K562 (cell line): ENCODE results near the gene SEC23IP. TPM values are rescaled to one million over a fixed set of nuclear protein-coding genes. Genes with fewer than 3 reads are reported as not detected.
A peak's percentile ranks its signal among the peaks of the same experiment; 100 is the strongest.
"Not testable (repeated sequence)": the region's sequence is repeated elsewhere in the genome, so short reads cannot be mapped to it uniquely, and the experiment has no call there.

Experiments
- ATAC-seq: fragments of 200-7000 bp; cut with Tn5 transposase; 3 replicates; pipeline ENCODE4 v1.9.1; 2020; ENCODE audit warnings: moderate library complexity
- BruUV-seq: library from RNA; stranded (reverse); fragments of 400-500 nt; replicated peaks from 2 replicates; lab custom pipeline; 2021; lab: Mats Ljungman, UMichigan
- CTCF ChIA-PET: fragments of 300-600 bp; formaldehyde crosslinking; extraction: SDS; loops from one replicate; lab custom pipeline; 2021; ENCODE audit warnings: low intra/inter-chr PET ratio; lab: Yijun Ruan, JAX
- POLR2A ChIA-PET: fragments of 300-600, 350-650 bp; sonication (Branson Sonifier 250); formaldehyde crosslinking; extraction: SDS; loops from one replicate; lab custom pipeline; 2021; ENCODE audit warnings: antibody characterized with exemption, inconsistent platforms; lab: Yijun Ruan, JAX
- DNase-seq, 4 experiments: peaks; one replicate each; pipeline versions ENCODE4 v3.0.0 to v3.0.0-alpha.2; 2011 to 2018; ENCODE audit warnings: low spot score in 3 of 4, mixed read lengths in 3 of 4; ENCODE audit errors: extremely low read depth in 1 of 4
- FAIRE-seq: peaks from 2 replicates; lab custom pipeline; 2011; peaks lifted over from hg19 to GRCh38; lab: Jason Lieb, UNC
- H2AFZ ChIP-seq: 2 replicates; pipeline ENCODE4 v1.6.0; 2011; ENCODE audit warnings: low read depth, low read length, control low read depth, inconsistent platforms
- H3K27ac ChIP-seq: fragments of 200-600 bp; 3 replicates; pipeline ENCODE4 v1.8.0; 2011; ENCODE audit warnings: low read depth, mild to moderate bottlenecking, control low read depth, inconsistent platforms, low read length, moderate library complexity, mixed read lengths; ENCODE audit errors: extremely low read depth
- H3K27me3 ChIP-seq, 2 experiments: fragments of 300-600 bp in 1 of 2; 2 replicates in 1 of 2; 3 replicates in 1 of 2; pipeline versions ENCODE4 v1.6.0 to v1.8.0; 2011; ENCODE audit warnings: inconsistent platforms in 2 of 2, low read length in 2 of 2, mild to moderate bottlenecking in 1 of 2, mixed read lengths in 1 of 2, moderate library complexity in 1 of 2; ENCODE audit not compliant: control insufficient read depth in 2 of 2, insufficient read depth in 2 of 2
- H3K36me3 ChIP-seq: fragments of 300-600 bp; 3 replicates; pipeline ENCODE4 v1.8.0; 2011; ENCODE audit warnings: mild to moderate bottlenecking, low read length, inconsistent platforms; ENCODE audit not compliant: control insufficient read depth, insufficient read depth
- H3K4me1 ChIP-seq, 2 experiments: fragments of 200-600 bp in 1 of 2; replicated peaks in 1 of 2; 2 replicates in 1 of 2; 3 replicates in 1 of 2; pipeline versions ENCODE4 v1.5.1 to v1.8.0; 2011; ENCODE audit warnings: inconsistent platforms in 2 of 2, low read length in 2 of 2, mild to moderate bottlenecking in 1 of 2, mixed read lengths in 1 of 2, moderate library complexity in 1 of 2; ENCODE audit not compliant: control insufficient read depth in 2 of 2, insufficient read depth in 2 of 2
- H3K4me2 ChIP-seq: 2 replicates; pipeline ENCODE4 v1.6.1; 2011; ENCODE audit warnings: low read length, control low read depth, inconsistent platforms, mixed read lengths; ENCODE audit not compliant: insufficient read depth
- H3K4me3 ChIP-seq: fragments of 200-600 bp; sonication (generic), shearing (Covaris generic); 2 replicates; pipeline ENCODE4 v1.5.1; 2016; ENCODE audit warnings: control low read depth, inconsistent platforms
- H3K79me2 ChIP-seq: fragments of 200-600 bp; 3 replicates; pipeline ENCODE4 v1.8.0; 2011; ENCODE audit warnings: low read length, inconsistent platforms; ENCODE audit not compliant: control insufficient read depth, insufficient read depth
- H3K9ac ChIP-seq, 2 experiments: 2 replicates each; pipeline versions ENCODE4 v1.6.0 to v1.6.1; 2011; ENCODE audit warnings: low read depth in 2 of 2, low read length in 2 of 2, control low read depth in 1 of 2, inconsistent platforms in 1 of 2, mild to moderate bottlenecking in 1 of 2, mixed read lengths in 1 of 2; ENCODE audit not compliant: insufficient read depth in 1 of 2
- H3K9me1 ChIP-seq: one replicate; pipeline ENCODE4 v1.6.0; 2011; ENCODE audit warnings: inconsistent platforms, mild to moderate bottlenecking, low read length, moderate library complexity; ENCODE audit not compliant: control insufficient read depth, insufficient read depth
- H3K9me3 ChIP-seq: replicated peaks from 2 replicates; pipeline ENCODE4 v1.5.1; 2011; ENCODE audit warnings: low read depth, low read length, inconsistent platforms; ENCODE audit not compliant: control insufficient read depth, insufficient read depth
- H4K20me1 ChIP-seq: replicated peaks from 2 replicates; pipeline ENCODE4 v1.6.1; 2011; ENCODE audit warnings: low read length, inconsistent platforms, mixed read lengths; ENCODE audit not compliant: control insufficient read depth, insufficient read depth
- ETV1 ChIP-seq: fragments of 450-650 bp; conservative IDR thresholded peaks from 2 replicates; pipeline ENCODE4 v1.6.1; 2016; ENCODE audit warnings: missing genetic modification characterization, control low read depth, low read depth, missing compliant biosample characterization
- PHF21A ChIP-seq: fragments of 450-650 bp; IDR thresholded peaks from 2 replicates; pipeline ENCODE4 v1.6.1; 2017; ENCODE audit warnings: low read depth, borderline replicate concordance
- SAFB ChIP-seq: fragments of 200-400 bp; formaldehyde crosslinking; IDR thresholded peaks from 2 replicates; pipeline ENCODE4 v1.6.1; 2017; ENCODE audit warnings: low read depth, low read length, borderline replicate concordance
- WGBS: fragments of 100-300 bp; shearing (Covaris generic); methylation state at CpG from one replicate; pipeline ENCODE4 v1.1.6; 2016; ENCODE audit warnings: low coverage, mixed read lengths; ENCODE audit not compliant: insufficient coverage; ENCODE audit errors: missing lambda C conversion rate; 5-methylcytosine and 5-hydroxymethylcytosine counted together
- in situ Hi-C: fragments of 300-500 bp; cut with MboI; formaldehyde crosslinking; loops from 4 replicates; pipeline ENCODE4 v1.15.0; 2018; ENCODE audit warnings: inconsistent platforms, mixed read lengths
- intact Hi-C: fragments of 100-400 bp; cut with micrococcal nuclease; formaldehyde crosslinking; loops from 2 replicates; pipeline ENCODE4 v1.14.2; 2022
- polyA plus RNA-seq, 8 experiments: library from polyadenylated mRNA; depleted of rRNA in 4 of 8; stranded (reverse) in 5 of 8; unstranded in 3 of 8; fragments of >200 nt; fragmentation: Nextera tagmentation in 2 of 8; fragmentation: Illumina TruSeq in 1 of 8; extraction: Ambion mirVana in 2 of 8; extraction: Trizol in 1 of 8; gene quantifications; 2 replicates each; pipeline versions ENCODE4 v1.2.1 to v1.2.3, GENCODE V29; 2011 to 2014; ENCODE audit warnings: inconsistent platforms in 1 of 8, missing spikeins in 1 of 8
- total RNA-seq, 7 experiments: library from RNA; depleted of rRNA in 6 of 7; stranded (reverse); fragments of >200 nt in 6 of 7; fragmentation: Illumina TruSeq in 2 of 7; extraction: Trizol in 2 of 7; gene quantifications; 2 replicates each; pipeline versions ENCODE4 v1.2.1 to v1.2.3, GENCODE V29; 2011 to 2021; ENCODE audit warnings: low replicate concordance in 1 of 7
- TF ChIP-seq, protein P1 (sequence below): fragments of 450-650 bp; IDR thresholded peaks from 2 replicates; pipeline ENCODE4 v1.6.1; 2016; ENCODE audit warnings: antibody characterized with exemption
- TF ChIP-seq, protein P2 (sequence below), 2 experiments: IDR thresholded peaks; 2 replicates each; pipeline ENCODE4 v1.6.1; 2011; ENCODE audit warnings: borderline replicate concordance in 1 of 2, control low read depth in 1 of 2, low read depth in 1 of 2, low read length in 1 of 2, mild to moderate bottlenecking in 1 of 2, mixed read lengths in 1 of 2, moderate library complexity in 1 of 2; ENCODE audit not compliant: insufficient read depth in 1 of 2, insufficient read length in 1 of 2, poor library complexity in 1 of 2, severe bottlenecking in 1 of 2; ENCODE audit errors: extremely low read depth in 1 of 2
- TF ChIP-seq, protein P3 (sequence below): sonication (generic); formaldehyde crosslinking; IDR thresholded peaks from 2 replicates; pipeline ENCODE4 v1.8.1; 2023; ENCODE audit warnings: mild to moderate bottlenecking, missing genetic modification reagents, moderate library complexity
- TF ChIP-seq, protein P4 (sequence below): sonication (generic); formaldehyde crosslinking; IDR thresholded peaks from 2 replicates; pipeline ENCODE4 v1.9.0; 2022; ENCODE audit warnings: mild to moderate bottlenecking, missing genetic modification reagents

SEC23IP gene
- total and polyA plus RNA-seq, 9 of the 15 experiments (the other 6 are each of a cell fraction or from before 2014, with no cell fraction given) = 15.8 to 38.4 (median 22.5) TPM

DNA sequence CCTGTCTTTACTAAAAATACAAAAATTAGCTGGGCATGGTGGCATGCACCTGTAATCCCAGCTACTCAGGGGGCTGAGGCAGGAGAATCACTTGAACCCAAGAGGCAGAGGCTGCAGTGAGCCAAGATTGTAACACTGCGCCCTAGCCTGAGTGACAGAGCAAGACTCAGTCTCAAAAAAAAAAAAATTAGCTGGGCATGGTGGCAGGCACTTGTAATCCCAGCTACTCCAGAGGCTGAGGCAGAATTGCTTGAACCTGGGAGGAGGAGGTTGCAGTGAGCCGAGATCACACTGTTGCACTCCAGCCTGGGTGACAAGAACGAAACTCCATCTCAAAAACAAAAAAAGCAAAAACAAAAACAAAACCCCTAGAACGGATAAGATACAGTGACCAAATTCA lies 23.1 kb upstream of the SEC23IP start:
- BruUV-seq, ATAC-seq, H3K36me3 ChIP-seq, FAIRE-seq, H3K27ac ChIP-seq, DNase-seq, H3K9me1 ChIP-seq, H3K4me3 ChIP-seq, H4K20me1 ChIP-seq, H3K9me3 ChIP-seq, H3K4me2 ChIP-seq, H3K27me3 ChIP-seq, CTCF ChIA-PET, H2AFZ ChIP-seq, H3K9ac ChIP-seq: not testable (repeated sequence)
- peaks cover 82% of the 10 kb centered on the region for H3K79me2 ChIP-seq
- peaks cover 10% of the 10 kb centered on the region in 2 experiments; a peak in 4 of 5 replicates for H3K4me1 ChIP-seq
- intact Hi-C loops (loop anchor here (5.0 kb wide), 1 partner anchor 272 kb away; the partner anchor contains the start of gene TIAL1), in situ Hi-C loops (loop anchor here (10.0 kb wide), 1 partner anchor 265 kb away; no protein-coding TSS in a partner anchor)
- WGBS = 38% methylated on average over 1 of the region's 4 CpGs
- POLR2A ChIA-PET = interaction anchor here (0.7 to 1.6 kb wide), 3 partner anchors 10 to 211 kb away, joined by 3 to 5 read pairs (median 3); no protein-coding TSS in a partner anchor

DNA sequence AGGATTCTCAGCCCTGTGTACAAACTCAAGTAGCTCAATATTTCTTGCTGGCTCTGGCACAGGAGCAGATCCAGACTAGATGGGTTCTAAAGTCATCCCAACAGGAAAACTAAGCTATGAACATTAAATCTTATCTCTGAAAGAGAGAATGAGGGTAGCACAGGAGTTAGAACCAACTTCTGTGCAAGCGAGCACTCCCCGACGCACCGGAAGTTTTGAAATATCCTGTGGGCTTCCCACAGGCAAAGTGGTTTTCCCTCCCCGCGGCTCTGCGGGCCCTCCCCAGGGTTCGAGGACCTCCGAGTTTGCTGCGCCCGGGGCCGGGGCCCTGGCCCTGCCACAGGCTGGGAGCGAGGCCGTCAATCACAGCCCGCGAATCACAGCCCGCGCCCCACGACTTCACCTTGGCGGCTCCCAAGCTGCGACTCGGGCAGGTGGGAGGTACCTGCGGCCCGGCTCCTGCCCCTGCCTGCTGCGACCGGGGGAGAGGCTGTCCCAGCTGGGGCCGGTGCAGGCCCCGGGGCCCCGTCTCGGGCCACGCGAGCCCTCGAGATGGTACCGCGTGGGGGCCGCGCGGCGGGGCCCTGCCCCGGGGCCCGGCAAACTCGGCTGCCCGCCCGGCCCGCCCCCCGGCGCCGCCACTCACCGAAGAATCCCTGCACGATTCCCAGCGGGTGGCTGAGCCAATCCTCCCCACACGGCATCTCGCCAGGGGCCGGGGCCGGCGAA lies 20.5 kb upstream of the SEC23IP start:
- Histone ChIP-seq H3K27me3 (no peaks in the 10 kb centered on the region), H3K36me3 (peaks cover 2% of the 10 kb centered on the region; the same call in 1 of the 3 replicates), H3K4me1 (peaks cover 10% of the 10 kb centered on the region in 2 experiments; a peak in 4 of 5 replicates), H3K9ac (peak overlapping the region; percentile 65 to 94), H3K79me2 (peaks cover 56% of the 10 kb centered on the region), H3K27ac (peak overlapping the region; percentile 64; the same call in 2 of the 3 replicates), H3K4me3 (peak overlapping the region; percentile 77), H3K4me2 (peak overlapping the region; percentile 79), H3K9me1 (no peaks in the 10 kb centered on the region), H3K9me3 (no peaks in the 10 kb centered on the region), H4K20me1 (peaks cover 8% of the 10 kb centered on the region), H2AFZ (peak overlapping the region; percentile 26)
- 0% methylated on average over 5 of the region's 56 CpGs for WGBS
- DNase-seq (peak in 2 of 4 experiments; percentile 14 to 29), ATAC-seq (peak; percentile 30), FAIRE-seq (no peak)
- in situ Hi-C loops (no loop called here), intact Hi-C loops (loop anchor here (2.0 kb wide), 1 partner anchor 21 kb away; the partner anchor contains the start of gene SEC23IP)
- ChIA-PET POLR2A (interaction anchor here (0.6 to 2.2 kb wide), 11 partner anchors 8 to 216 kb away, joined by 3 to 11 read pairs (median 5); partner anchors contain the start of gene SEC23IP), CTCF (no interaction called here)
- BruUV-seq = no TSS peak
- TF ChIP-seq SAFB (peak; percentile 61), PHF21A (peak; percentile 80), ETV1 (tag) (peak; percentile 52)
- TF ChIP-seq, protein P1, sequence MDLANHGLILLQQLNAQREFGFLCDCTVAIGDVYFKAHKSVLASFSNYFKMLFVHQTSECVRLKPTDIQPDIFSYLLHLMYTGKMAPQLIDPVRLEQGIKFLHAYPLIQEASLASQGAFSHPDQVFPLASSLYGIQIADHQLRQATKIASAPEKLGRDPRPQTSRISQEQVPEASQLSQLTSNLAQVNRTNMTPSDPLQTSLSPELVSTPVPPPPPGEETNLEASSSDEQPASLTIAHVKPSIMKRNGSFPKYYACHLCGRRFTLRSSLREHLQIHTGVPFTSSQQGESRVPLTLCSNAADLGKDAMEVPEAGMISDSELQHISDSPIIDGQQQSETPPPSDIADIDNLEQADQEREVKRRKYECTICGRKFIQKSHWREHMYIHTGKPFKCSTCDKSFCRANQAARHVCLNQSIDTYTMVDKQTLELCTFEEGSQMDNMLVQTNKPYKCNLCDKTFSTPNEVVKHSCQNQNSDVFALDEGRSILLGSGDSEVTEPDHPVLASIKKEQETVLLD = no peak
- TF ChIP-seq, protein P2, sequence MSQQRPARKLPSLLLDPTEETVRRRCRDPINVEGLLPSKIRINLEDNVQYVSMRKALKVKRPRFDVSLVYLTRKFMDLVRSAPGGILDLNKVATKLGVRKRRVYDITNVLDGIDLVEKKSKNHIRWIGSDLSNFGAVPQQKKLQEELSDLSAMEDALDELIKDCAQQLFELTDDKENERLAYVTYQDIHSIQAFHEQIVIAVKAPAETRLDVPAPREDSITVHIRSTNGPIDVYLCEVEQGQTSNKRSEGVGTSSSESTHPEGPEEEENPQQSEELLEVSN (IDR thresholded peaks at IDR 0.05; ENCODE audit: borderline replicate concordance in 1 of 2, extremely low read depth in 1 of 2, insufficient read depth in 1 of 2, insufficient read length in 1 of 2, low read depth in 1 of 2, low read length in 1 of 2, poor library complexity in 1 of 2, severe bottlenecking in 1 of 2) = peak in 1 of 2 experiments; percentile 51
- TF ChIP-seq, protein P3, sequence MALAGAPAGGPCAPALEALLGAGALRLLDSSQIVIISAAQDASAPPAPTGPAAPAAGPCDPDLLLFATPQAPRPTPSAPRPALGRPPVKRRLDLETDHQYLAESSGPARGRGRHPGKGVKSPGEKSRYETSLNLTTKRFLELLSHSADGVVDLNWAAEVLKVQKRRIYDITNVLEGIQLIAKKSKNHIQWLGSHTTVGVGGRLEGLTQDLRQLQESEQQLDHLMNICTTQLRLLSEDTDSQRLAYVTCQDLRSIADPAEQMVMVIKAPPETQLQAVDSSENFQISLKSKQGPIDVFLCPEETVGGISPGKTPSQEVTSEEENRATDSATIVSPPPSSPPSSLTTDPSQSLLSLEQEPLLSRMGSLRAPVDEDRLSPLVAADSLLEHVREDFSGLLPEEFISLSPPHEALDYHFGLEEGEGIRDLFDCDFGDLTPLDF (CRISPR knock-in tag) = no peak
- TF ChIP-seq, protein P4, sequence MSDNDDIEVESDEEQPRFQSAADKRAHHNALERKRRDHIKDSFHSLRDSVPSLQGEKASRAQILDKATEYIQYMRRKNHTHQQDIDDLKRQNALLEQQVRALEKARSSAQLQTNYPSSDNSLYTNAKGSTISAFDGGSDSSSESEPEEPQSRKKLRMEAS (CRISPR knock-in tag) = peak; percentile 3; the same call in 1 of the 2 replicates
